Trophoblast cell (in vitro differentiated cells and primary cell): ENCODE data around the gene CCNY.

ENCODE experiments used
- DNase-seq, 2 donors: peaks; one replicate each; pipeline ENCODE4 v3.0.0-alpha.2; 2016
- H2AFZ ChIP-seq: 2 replicates; pipeline ENCODE4 v1.6.1; 2013; ENCODE audit warnings: low read length, moderate library complexity, mild to moderate bottlenecking; ENCODE audit not compliant: insufficient read depth, poor library complexity
- H2AK5ac ChIP-seq: 2 replicates; pipeline ENCODE4 v1.6.1; 2013; ENCODE audit warnings: mild to moderate bottlenecking, low read length
- H2BK120ac ChIP-seq: 2 replicates; pipeline ENCODE4 v1.6.1; 2013; ENCODE audit warnings: low read length, mild to moderate bottlenecking, moderate library complexity; ENCODE audit not compliant: insufficient read depth, poor library complexity
- H2BK12ac ChIP-seq: 2 replicates; pipeline ENCODE4 v1.6.1; 2013; ENCODE audit warnings: mild to moderate bottlenecking, low read length, moderate library complexity
- H2BK5ac ChIP-seq: 2 replicates; pipeline ENCODE4 v1.6.1; 2013; ENCODE audit warnings: low read length, low read depth, moderate library complexity, mild to moderate bottlenecking; ENCODE audit not compliant: poor library complexity
- H3K14ac ChIP-seq: 2 replicates; pipeline ENCODE4 v1.6.1; 2013; ENCODE audit warnings: mild to moderate bottlenecking, low read length
- H3K18ac ChIP-seq: 2 replicates; pipeline ENCODE4 v1.6.1; 2013; ENCODE audit warnings: mild to moderate bottlenecking, low read length
- H3K23ac ChIP-seq: 2 replicates; pipeline ENCODE4 v1.6.1; 2013; ENCODE audit warnings: low read length
- H3K27ac ChIP-seq: 2 replicates; pipeline ENCODE4 v1.5.1; 2013; ENCODE audit warnings: low read depth, mild to moderate bottlenecking, inconsistent platforms, low read length, moderate library complexity
- H3K27me3 ChIP-seq: 2 replicates; pipeline ENCODE4 v1.6.1; 2013; ENCODE audit warnings: inconsistent platforms, mild to moderate bottlenecking, low read length, moderate library complexity; ENCODE audit not compliant: insufficient read depth
- H3K36me3 ChIP-seq, 2 experiments: 1 replicate in 1 of 2; 2 replicates in 1 of 2; pipeline ENCODE4 v1.6.1; 2013; ENCODE audit warnings: low read length in 2 of 2, mild to moderate bottlenecking in 2 of 2, moderate library complexity in 1 of 2; ENCODE audit not compliant: insufficient read depth in 2 of 2, control insufficient read depth in 1 of 2
- H3K4ac ChIP-seq: 2 replicates; pipeline ENCODE4 v1.6.1; 2013; ENCODE audit warnings: low read depth, mild to moderate bottlenecking, low read length, moderate library complexity
- H3K4me1 ChIP-seq, 2 experiments: 1 replicate in 1 of 2; 2 replicates in 1 of 2; pipeline ENCODE4 v1.6.1; 2013; ENCODE audit warnings: low read length in 2 of 2, mild to moderate bottlenecking in 2 of 2, moderate library complexity in 1 of 2; ENCODE audit not compliant: insufficient read depth in 2 of 2, control insufficient read depth in 1 of 2
- H3K4me2 ChIP-seq: 2 replicates; pipeline ENCODE4 v1.6.1; 2013; ENCODE audit warnings: inconsistent platforms, mild to moderate bottlenecking, low read length, moderate library complexity
- H3K4me3 ChIP-seq: 2 replicates; pipeline ENCODE4 v1.5.1; 2013; ENCODE audit warnings: mild to moderate bottlenecking, low read depth, low read length, inconsistent platforms
- H3K79me1 ChIP-seq: one replicate; pipeline ENCODE4 v1.6.1; 2013; ENCODE audit warnings: low read length
- H3K79me2 ChIP-seq: 2 replicates; pipeline ENCODE4 v1.6.1; 2013; ENCODE audit warnings: low read length, mild to moderate bottlenecking; ENCODE audit not compliant: control insufficient read depth, insufficient read depth, poor library complexity
- H3K9ac ChIP-seq: 2 replicates; pipeline ENCODE4 v1.6.1; 2013; ENCODE audit warnings: mild to moderate bottlenecking, low read length
- H3K9me3 ChIP-seq: 2 replicates; pipeline ENCODE4 v1.6.1; 2013; ENCODE audit warnings: low read depth, mild to moderate bottlenecking, control low read depth, inconsistent platforms, low read length; ENCODE audit not compliant: insufficient read depth
- H4K12ac ChIP-seq: 2 replicates; pipeline ENCODE4 v1.6.1; 2013; ENCODE audit warnings: low read depth, mild to moderate bottlenecking, low read length, moderate library complexity
- H4K8ac ChIP-seq: 2 replicates; pipeline ENCODE4 v1.6.1; 2013; ENCODE audit warnings: low read depth, mild to moderate bottlenecking, low read length, moderate library complexity
- H4K91ac ChIP-seq: one replicate; pipeline ENCODE4 v1.6.1; 2013; ENCODE audit warnings: low read depth, mild to moderate bottlenecking, low read length, moderate library complexity
- WGBS: extraction: QIAGEN DNeasy Blood & Tissue Kit; methylation state at CpG from one replicate; pipeline ENCODE4 v1.1.7; 2013; ENCODE audit warnings: missing lambda C conversion rate; ENCODE audit not compliant: insufficient read length, insufficient coverage; ENCODE audit errors: extremely low coverage; 5-methylcytosine and 5-hydroxymethylcytosine counted together

Gene CCNY

GRCh38 chr10:35486297-35486990 lies 150.1 kb downstream of the CCNY start:
- no peaks in the 10 kb centered on the region for H3K79me2 ChIP-seq
- no peaks in the 10 kb centered on the region for H3K27me3 ChIP-seq
- H4K8ac ChIP-seq: no peak overlapping the region
- H3K9ac ChIP-seq: no peak overlapping the region
- H3K36me3 ChIP-seq: no peaks in the 10 kb centered on the region
- no peak overlapping the region for H3K18ac ChIP-seq
- no peaks in the 10 kb centered on the region for H3K79me1 ChIP-seq
- no peak overlapping the region for H4K12ac ChIP-seq
- no peak overlapping the region for H2AFZ ChIP-seq
- no peak overlapping the region for H2BK12ac ChIP-seq
- H4K91ac ChIP-seq: no peak overlapping the region
- no CpG with 5 or more reads among the region's 5 CpGs for WGBS
- peaks cover 3 to 6% of the 10 kb centered on the region in 2 experiments for H3K4me1 ChIP-seq
- no peak overlapping the region for H2BK120ac ChIP-seq
- no peak for DNase-seq
- no peak overlapping the region for H3K23ac ChIP-seq
- no peak overlapping the region for H2BK5ac ChIP-seq
- H3K9me3 ChIP-seq: no peaks in the 10 kb centered on the region
- H3K14ac ChIP-seq: no peak overlapping the region
- H3K27ac ChIP-seq: no peak overlapping the region
- H3K4me2 ChIP-seq: no peak overlapping the region
- no peak overlapping the region for H2AK5ac ChIP-seq
- no peak overlapping the region for H3K4me3 ChIP-seq
- H3K4ac ChIP-seq: no peak overlapping the region

GRCh38 chr10:35487336-35488034 lies 151.2 kb downstream of the CCNY start:
- no peak overlapping the region for H3K23ac ChIP-seq
- DNase-seq: peak in 1 of 2 donors; percentile 20
- H3K27me3 ChIP-seq: no peaks in the 10 kb centered on the region
- H2BK5ac ChIP-seq: no peak overlapping the region
- no peak overlapping the region for H2BK120ac ChIP-seq
- no peak overlapping the region for H2AFZ ChIP-seq
- peaks cover 3 to 6% of the 10 kb centered on the region in 2 experiments for H3K4me1 ChIP-seq
- H3K36me3 ChIP-seq: no peaks in the 10 kb centered on the region
- H3K14ac ChIP-seq: no peak overlapping the region
- no peak overlapping the region for H2AK5ac ChIP-seq
- no peak overlapping the region for H4K8ac ChIP-seq
- H4K12ac ChIP-seq: no peak overlapping the region
- H3K4me3 ChIP-seq: no peak overlapping the region
- H3K4ac ChIP-seq: no peak overlapping the region
- no peak overlapping the region for H3K27ac ChIP-seq
- no peak overlapping the region for H4K91ac ChIP-seq
- H3K79me1 ChIP-seq: no peaks in the 10 kb centered on the region
- H2BK12ac ChIP-seq: no peak overlapping the region
- H3K4me2 ChIP-seq: no peak overlapping the region
- WGBS: no CpG with 5 or more reads among the region's 5 CpGs
- no peak overlapping the region for H3K9ac ChIP-seq
- no peaks in the 10 kb centered on the region for H3K9me3 ChIP-seq
- H3K79me2 ChIP-seq: no peaks in the 10 kb centered on the region
- H3K18ac ChIP-seq: no peak overlapping the region

GRCh38 chr10:35488228-35488627 lies 151.9 kb downstream of the CCNY start:
- no peak overlapping the region for H2BK5ac ChIP-seq
- H3K27ac ChIP-seq: no peak overlapping the region
- H3K23ac ChIP-seq: no peak overlapping the region
- no peak overlapping the region for H3K4ac ChIP-seq
- H3K79me2 ChIP-seq: no peaks in the 10 kb centered on the region
- DNase-seq: no peak
- H3K4me2 ChIP-seq: no peak overlapping the region
- no peak overlapping the region for H2AFZ ChIP-seq
- H4K12ac ChIP-seq: no peak overlapping the region
- H3K14ac ChIP-seq: no peak overlapping the region
- H2BK12ac ChIP-seq: no peak overlapping the region
- peaks cover 3 to 6% of the 10 kb centered on the region in 2 experiments for H3K4me1 ChIP-seq
- H2BK120ac ChIP-seq: no peak overlapping the region
- no peaks in the 10 kb centered on the region for H3K27me3 ChIP-seq
- H4K91ac ChIP-seq: no peak overlapping the region
- H3K4me3 ChIP-seq: no peak overlapping the region
- H3K36me3 ChIP-seq: no peaks in the 10 kb centered on the region
- no peak overlapping the region for H3K18ac ChIP-seq
- no peaks in the 10 kb centered on the region for H3K79me1 ChIP-seq
- no CpG with 5 or more reads among the region's 9 CpGs for WGBS
- no peaks in the 10 kb centered on the region for H3K9me3 ChIP-seq
- H4K8ac ChIP-seq: no peak overlapping the region
- H2AK5ac ChIP-seq: no peak overlapping the region
- H3K9ac ChIP-seq: no peak overlapping the region

GRCh38 chr10:35492386-35493195 lies 156.3 kb downstream of the CCNY start:
- no peak for DNase-seq
- no peaks in the 10 kb centered on the region for H3K79me2 ChIP-seq
- no peak overlapping the region for H2BK120ac ChIP-seq
- no peak overlapping the region for H3K9ac ChIP-seq
- WGBS: no CpG with 5 or more reads among the region's 10 CpGs
- no peak overlapping the region for H4K12ac ChIP-seq
- no peak overlapping the region for H3K27ac ChIP-seq
- no peak overlapping the region for H3K23ac ChIP-seq
- H3K36me3 ChIP-seq: no peaks in the 10 kb centered on the region
- no peak overlapping the region for H3K14ac ChIP-seq
- no peak overlapping the region for H3K4me2 ChIP-seq
- H2AK5ac ChIP-seq: no peak overlapping the region
- H2AFZ ChIP-seq: no peak overlapping the region
- no peak overlapping the region for H3K18ac ChIP-seq
- H3K9me3 ChIP-seq: no peaks in the 10 kb centered on the region
- no peak overlapping the region for H3K4me3 ChIP-seq
- no peaks in the 10 kb centered on the region for H3K27me3 ChIP-seq
- H4K8ac ChIP-seq: no peak overlapping the region
- no peak overlapping the region for H3K4ac ChIP-seq
- peaks cover 0 to 5% of the 10 kb centered on the region in 2 experiments for H3K4me1 ChIP-seq
- H4K91ac ChIP-seq: no peak overlapping the region
- H2BK5ac ChIP-seq: no peak overlapping the region
- H2BK12ac ChIP-seq: no peak overlapping the region
- H3K79me1 ChIP-seq: no peaks in the 10 kb centered on the region
